ENCODE measurements around the gene HDAC4. TPM values are rescaled to one million over a fixed set of nuclear protein-coding genes. Genes with fewer than 3 reads are reported as not detected.

The HDAC4 gene
- total RNA-seq, 2 experiments from 2014 or later, result 22.6 to 24.5 TPM

GRCh38 chr2:239253701-239254436 lies 147.0 kb downstream of the HDAC4 start:
- H3K27me3 Mint-ChIP-seq, result no peaks in the 10 kb centered on the region
- H3K4me1 Mint-ChIP-seq (ENCODE audit: low read depth), result peaks cover 70% of the 10 kb centered on the region
- H3K9me3 Mint-ChIP-seq, result peaks cover 10% of the 10 kb centered on the region
- no peak for TF ChIP-seq CTCF (IDR thresholded peaks at IDR 0.05)
- ChIA-PET POLR2A (interaction anchor here (0.7 to 1.4 kb wide), 3 partner anchors 8 to 15 kb away, joined by 3 to 4 read pairs (median 3); no protein-coding TSS in a partner anchor), CTCF (interaction anchor here (1.2 kb wide), 2 partner anchors 110 to 127 kb away, joined by 3 to 4 read pairs; no protein-coding TSS in a partner anchor)
- peak overlapping the region; percentile 6 for H3K27ac Mint-ChIP-seq
- H3K4me3 Mint-ChIP-seq, result no peak overlapping the region
- peaks cover 5% of the 10 kb centered on the region for H3K36me3 Mint-ChIP-seq (ENCODE audit: low read depth)
- no peak for ATAC-seq
- intact Hi-C loops (cut with micrococcal nuclease), result loop anchor here (10.0 kb wide), 1 partner anchor 109 kb away; no protein-coding TSS in a partner anchor
- DNase-seq, result no peak

- intact Hi-C loops (cut with micrococcal nuclease), result loop anchor here (10.0 kb wide), 1 partner anchor 108 kb away; no protein-coding TSS in a partner anchor
- H3K27ac Mint-ChIP-seq, result peak overlapping the region; percentile 6
- no peak for DNase-seq
- peak overlapping the region; percentile 65 for H3K4me3 Mint-ChIP-seq
- peaks cover 8% of the 10 kb centered on the region for H3K9me3 Mint-ChIP-seq
- H3K4me1 Mint-ChIP-seq (ENCODE audit: low read depth), result peaks cover 68% of the 10 kb centered on the region
- ATAC-seq, result no peak
- H3K27me3 Mint-ChIP-seq, result no peaks in the 10 kb centered on the region
- ChIA-PET POLR2A (interaction anchor here (0.7 to 1.4 kb wide), 4 partner anchors 9 to 15 kb away, joined by 3 to 4 read pairs (median 3); no protein-coding TSS in a partner anchor), CTCF (interaction anchor here (0.6 to 1.2 kb wide), 3 partner anchors 19 to 127 kb away, joined by 3 to 4 read pairs (median 3); no protein-coding TSS in a partner anchor)
- H3K36me3 Mint-ChIP-seq (ENCODE audit: low read depth), result peaks cover 5% of the 10 kb centered on the region
- TF ChIP-seq CTCF (IDR thresholded peaks at IDR 0.05), result no peak
These were observed 147.6 kb downstream of the HDAC4 start for GRCh38 chr2:239253264-239253663.

- DNase-seq (no peak), ATAC-seq (no peak)
- H3K36me3 Mint-ChIP-seq (ENCODE audit: low read depth), result peaks cover 2% of the 10 kb centered on the region
- peak overlapping the region; percentile 65 for H3K4me3 Mint-ChIP-seq
- H3K4me1 Mint-ChIP-seq (ENCODE audit: low read depth), result peaks cover 64% of the 10 kb centered on the region
- ChIA-PET CTCF (interaction anchor here (0.6 to 1.6 kb wide), 5 partner anchors 11 to 128 kb away, joined by 3 to 7 read pairs (median 4); no protein-coding TSS in a partner anchor), POLR2A (interaction anchor here (0.6 to 1.4 kb wide), 4 partner anchors 9 to 75 kb away, joined by 3 to 4 read pairs (median 3); no protein-coding TSS in a partner anchor)
- peaks cover 5% of the 10 kb centered on the region for H3K9me3 Mint-ChIP-seq
- TF ChIP-seq CTCF (IDR thresholded peaks at IDR 0.05), result no peak
- intact Hi-C loops (cut with micrococcal nuclease), result loop anchor here (10.0 kb wide), 1 partner anchor 108 kb away; no protein-coding TSS in a partner anchor
- H3K27ac Mint-ChIP-seq, result peak overlapping the region; percentile 54
- no peaks in the 10 kb centered on the region for H3K27me3 Mint-ChIP-seq
These were observed 148.0 kb downstream of the HDAC4 start for GRCh38 chr2:239252801-239253200.

- ChIA-PET POLR2A (interaction anchor here (0.6 to 1.4 kb wide), 3 partner anchors 10 to 75 kb away, joined by 3 read pairs; no protein-coding TSS in a partner anchor), CTCF (interaction anchor here (1.1 to 1.6 kb wide), 4 partner anchors 11 to 109 kb away, joined by 4 to 7 read pairs (median 4); no protein-coding TSS in a partner anchor)
- Mint-ChIP-seq H3K27ac (no peak overlapping the region), H3K27me3 (no peaks in the 10 kb centered on the region), H3K4me3 (no peak overlapping the region), H3K36me3 (ENCODE audit: low read depth) (no peaks in the 10 kb centered on the region), H3K9me3 (peaks cover 1% of the 10 kb centered on the region), H3K4me1 (ENCODE audit: low read depth) (peaks cover 64% of the 10 kb centered on the region)
- intact Hi-C loops (cut with micrococcal nuclease), result loop anchor here (10.0 kb wide), 1 partner anchor 108 kb away; no protein-coding TSS in a partner anchor
- TF ChIP-seq CTCF (IDR thresholded peaks at IDR 0.05), result no peak
- ATAC-seq, result no peak
- DNase-seq, result no peak
These were observed 148.4 kb downstream of the HDAC4 start for GRCh38 chr2:239252393-239252792.

Measured in activated CD8-positive, alpha-beta T cell treated with anti-CD3 and anti-CD28 coated beads for 36 hours (primary cell).